ENCODE results near the gene IQGAP1.
"Not testable (repeated sequence)": the region's sequence is repeated elsewhere in the genome, so short reads cannot be mapped to it uniquely, and the experiment has no call there.

IQGAP1 gene

DNA sequence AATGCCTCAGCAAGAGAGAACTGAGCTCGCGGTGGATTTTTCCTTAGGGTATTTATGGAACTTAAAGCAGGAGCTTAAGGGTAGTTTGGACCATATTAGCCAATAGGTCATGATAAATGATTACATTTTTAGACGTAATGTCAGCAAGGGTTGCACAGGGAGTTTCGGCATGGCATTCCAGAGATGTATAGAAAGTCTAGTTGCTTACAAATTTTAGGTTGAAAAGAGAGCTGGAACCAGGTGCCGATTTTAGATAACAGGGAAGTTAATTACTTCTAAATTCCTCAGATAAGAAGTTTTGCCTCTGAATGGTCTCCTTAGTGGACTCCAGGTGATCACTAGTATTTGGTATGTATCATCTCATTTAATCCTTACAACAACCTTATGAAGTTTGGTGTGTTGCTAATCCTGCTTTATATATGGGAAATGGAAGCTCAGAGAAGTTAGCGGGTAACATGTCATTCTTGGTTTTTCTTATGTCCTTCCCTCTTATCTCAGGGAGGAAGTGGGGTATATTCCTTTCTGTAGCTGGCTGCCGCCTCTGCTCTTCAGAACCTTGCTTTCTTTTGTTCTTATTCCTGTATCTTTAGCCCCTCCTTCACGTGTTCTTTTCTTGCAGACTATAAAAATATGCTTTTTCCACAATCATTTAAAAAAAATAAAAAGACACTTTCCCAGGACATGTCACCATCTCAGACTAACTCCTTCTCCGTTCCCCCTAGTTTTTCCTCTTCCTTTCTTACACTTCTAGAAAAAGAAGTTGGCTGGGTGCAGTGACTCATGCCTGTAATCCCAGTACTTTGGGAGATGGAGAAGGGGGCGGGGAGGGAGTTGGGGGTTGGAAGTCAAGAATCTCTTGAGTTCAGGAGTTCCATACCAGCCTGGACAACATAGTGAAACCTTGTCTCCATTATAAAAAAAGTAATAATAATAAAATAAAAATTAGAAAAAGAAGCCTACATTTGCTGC, 25.7 kb downstream of the IQGAP1 start:
- Mint-ChIP-seq H3K36me3 (ENCODE audit: low read depth) (peaks cover 27% of the 10 kb centered on the region), H3K9me3 (peaks cover 28% of the 10 kb centered on the region), H3K27ac (no peak overlapping the region), H3K27me3 (ENCODE audit: low read depth, poor library complexity) (peaks cover 3% of the 10 kb centered on the region), H3K4me3 (no peak overlapping the region), H3K4me1 (peaks cover 5% of the 10 kb centered on the region)
- no peak for DNase-seq
- TF ChIP-seq, protein P1, sequence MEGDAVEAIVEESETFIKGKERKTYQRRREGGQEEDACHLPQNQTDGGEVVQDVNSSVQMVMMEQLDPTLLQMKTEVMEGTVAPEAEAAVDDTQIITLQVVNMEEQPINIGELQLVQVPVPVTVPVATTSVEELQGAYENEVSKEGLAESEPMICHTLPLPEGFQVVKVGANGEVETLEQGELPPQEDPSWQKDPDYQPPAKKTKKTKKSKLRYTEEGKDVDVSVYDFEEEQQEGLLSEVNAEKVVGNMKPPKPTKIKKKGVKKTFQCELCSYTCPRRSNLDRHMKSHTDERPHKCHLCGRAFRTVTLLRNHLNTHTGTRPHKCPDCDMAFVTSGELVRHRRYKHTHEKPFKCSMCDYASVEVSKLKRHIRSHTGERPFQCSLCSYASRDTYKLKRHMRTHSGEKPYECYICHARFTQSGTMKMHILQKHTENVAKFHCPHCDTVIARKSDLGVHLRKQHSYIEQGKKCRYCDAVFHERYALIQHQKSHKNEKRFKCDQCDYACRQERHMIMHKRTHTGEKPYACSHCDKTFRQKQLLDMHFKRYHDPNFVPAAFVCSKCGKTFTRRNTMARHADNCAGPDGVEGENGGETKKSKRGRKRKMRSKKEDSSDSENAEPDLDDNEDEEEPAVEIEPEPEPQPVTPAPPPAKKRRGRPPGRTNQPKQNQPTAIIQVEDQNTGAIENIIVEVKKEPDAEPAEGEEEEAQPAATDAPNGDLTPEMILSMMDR (IDR thresholded peaks at IDR 0.05): no peak

DNA sequence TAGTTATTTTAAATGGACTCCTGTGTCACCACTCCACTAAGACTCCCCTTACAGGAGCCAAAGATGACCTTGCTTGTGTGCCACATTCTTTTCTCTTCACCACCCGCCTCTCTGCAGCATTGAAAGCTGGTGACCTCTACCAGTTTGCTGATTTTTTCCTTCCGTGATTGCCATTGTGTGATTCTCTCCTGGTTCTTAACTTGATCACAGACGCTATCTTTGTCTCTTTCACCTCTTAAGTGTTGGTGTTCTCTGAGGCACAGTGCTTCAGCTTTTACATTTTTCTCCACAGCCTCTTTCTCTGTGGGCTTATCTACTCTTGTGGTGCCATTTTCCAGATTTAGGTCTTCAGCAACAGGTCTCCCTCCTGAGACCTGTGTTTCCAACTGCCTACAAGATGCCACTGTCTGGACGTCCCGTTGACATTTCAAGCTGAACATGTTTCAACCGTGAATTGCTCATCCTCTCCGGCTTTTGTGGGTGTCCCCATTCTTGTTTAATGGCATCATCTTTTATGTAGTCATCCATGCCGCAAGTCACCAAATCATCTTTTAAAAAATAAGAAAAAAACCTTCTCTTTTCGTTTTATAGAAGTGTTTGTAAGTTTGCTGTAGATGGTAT, 26.5 kb downstream of the IQGAP1 start:
- TF ChIP-seq, protein P1 (IDR thresholded peaks at IDR 0.05): no peak
- Mint-ChIP-seq H3K36me3 (ENCODE audit: low read depth) (peaks cover 24% of the 10 kb centered on the region), H3K27me3 (ENCODE audit: low read depth, poor library complexity) (peaks cover 3% of the 10 kb centered on the region), H3K4me1 (peaks cover 5% of the 10 kb centered on the region), H3K27ac (no peak overlapping the region), H3K4me3 (no peak overlapping the region), H3K9me3 (peaks cover 22% of the 10 kb centered on the region)
- no peak for DNase-seq

DNA sequence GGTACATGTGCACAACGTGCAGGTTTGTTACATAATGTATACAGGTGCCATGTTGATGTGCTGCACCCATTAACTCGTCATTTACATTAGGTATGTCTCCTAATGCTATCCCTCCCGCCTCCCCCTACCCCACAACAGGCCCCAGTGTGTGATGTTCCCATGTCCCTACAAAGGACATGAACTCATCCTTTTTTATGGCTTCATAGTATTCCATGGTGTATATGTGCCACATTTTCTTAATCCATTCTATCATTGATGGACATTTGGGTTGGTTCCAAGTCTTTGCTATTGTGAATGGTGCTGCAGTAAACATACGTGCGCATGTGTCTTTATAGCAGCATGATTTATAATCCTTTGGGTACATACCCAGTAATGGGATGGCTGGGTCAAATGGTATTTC, 28.0 kb downstream of the IQGAP1 start:
- Mint-ChIP-seq H3K36me3 (ENCODE audit: low read depth) (peaks cover 14% of the 10 kb centered on the region), H3K9me3 (peaks cover 15% of the 10 kb centered on the region), H3K4me1 (peaks cover 15% of the 10 kb centered on the region)
- not testable (repeated sequence) for H3K4me3 Mint-ChIP-seq; DNase-seq; H3K27ac Mint-ChIP-seq; H3K27me3 Mint-ChIP-seq (ENCODE audit: low read depth, poor library complexity)

DNA sequence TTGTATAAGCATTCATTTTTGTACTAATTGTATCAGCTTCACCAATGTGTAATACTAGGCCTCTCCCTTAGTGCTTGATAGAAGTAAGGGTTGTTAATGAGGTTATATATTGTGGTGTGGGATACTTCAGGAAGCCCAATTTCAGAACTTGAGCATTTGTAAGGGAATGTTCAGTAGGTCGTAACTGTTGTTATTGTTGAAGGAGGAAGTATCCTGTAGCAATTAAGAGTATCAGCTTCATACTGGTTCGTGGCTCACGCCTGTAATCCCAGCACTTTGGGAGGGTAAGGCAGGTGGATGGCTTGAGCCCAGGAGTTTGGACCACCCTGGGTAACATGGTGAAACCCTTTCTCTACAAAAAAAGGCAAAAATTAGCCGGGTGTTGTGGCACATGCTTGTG, 30.6 kb downstream of the IQGAP1 start:
- TF ChIP-seq, protein P1 (IDR thresholded peaks at IDR 0.05): no peak
- Mint-ChIP-seq H3K36me3 (ENCODE audit: low read depth) (peaks cover 13% of the 10 kb centered on the region), H3K4me3 (no peak overlapping the region), H3K27ac (peak overlapping the region; percentile 48), H3K4me1 (peaks cover 15% of the 10 kb centered on the region), H3K9me3 (peaks cover 15% of the 10 kb centered on the region), H3K27me3 (ENCODE audit: low read depth, poor library complexity) (no peaks in the 10 kb centered on the region)
- DNase-seq: no peak

DNA sequence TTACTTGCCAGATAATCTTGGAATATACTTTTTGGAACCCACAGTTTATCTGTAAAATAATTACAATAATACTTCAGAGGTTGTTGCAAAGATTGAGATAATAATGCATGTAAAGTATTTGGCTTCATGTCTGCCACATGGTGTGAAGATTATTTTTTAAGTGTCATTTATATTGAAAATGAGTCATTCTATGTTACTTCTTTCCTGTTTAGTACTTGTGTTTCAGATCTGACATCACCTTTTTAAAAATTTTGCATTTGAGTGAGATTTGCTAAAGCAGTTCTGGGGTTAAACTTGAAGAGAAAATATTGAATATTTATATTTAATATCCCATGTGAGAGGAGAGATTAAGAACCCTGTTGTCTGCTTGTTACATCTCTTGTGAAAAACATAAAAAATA, 31.2 kb downstream of the IQGAP1 start:
- TF ChIP-seq, protein P1 (IDR thresholded peaks at IDR 0.05): no peak
- H3K27ac Mint-ChIP-seq: no peak overlapping the region
- H3K9me3 Mint-ChIP-seq: peaks cover 15% of the 10 kb centered on the region
- no peak overlapping the region for H3K4me3 Mint-ChIP-seq
- DNase-seq: no peak
- H3K36me3 Mint-ChIP-seq (ENCODE audit: low read depth): peaks cover 13% of the 10 kb centered on the region
- H3K4me1 Mint-ChIP-seq: peaks cover 15% of the 10 kb centered on the region
- no peaks in the 10 kb centered on the region for H3K27me3 Mint-ChIP-seq (ENCODE audit: low read depth, poor library complexity)

DNA sequence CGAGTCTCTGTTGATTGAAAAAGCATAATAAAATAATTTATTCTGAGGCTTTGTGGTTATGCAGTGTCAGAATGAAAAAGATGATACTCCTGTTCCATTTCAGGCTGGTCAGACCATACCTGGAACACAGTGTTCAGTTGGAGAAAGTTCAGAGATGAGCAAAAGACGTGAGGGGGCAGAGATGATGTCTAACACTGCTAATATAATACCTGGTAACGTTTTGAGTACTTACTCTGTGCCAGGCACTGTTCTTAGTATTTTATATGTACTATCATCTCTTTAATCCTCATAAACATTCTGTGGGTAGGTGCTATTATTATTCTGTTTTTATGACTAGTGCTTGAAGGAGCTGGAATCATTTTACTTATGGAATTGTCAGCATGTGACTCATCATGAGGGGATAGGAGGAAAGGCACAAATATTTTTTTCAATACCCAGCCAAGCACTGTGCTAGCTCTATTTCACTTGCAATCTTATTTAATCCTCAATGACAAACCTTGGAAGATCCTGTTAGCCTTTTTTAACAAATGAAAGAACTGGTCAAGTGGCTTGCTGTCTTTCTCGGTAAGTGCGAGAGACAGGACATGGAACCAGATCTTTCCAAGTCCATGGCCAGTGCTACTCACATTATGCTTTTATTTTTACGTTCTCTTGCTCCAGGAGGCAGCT, 31.8 kb downstream of the IQGAP1 start:
- TF ChIP-seq, protein P1 (IDR thresholded peaks at IDR 0.05): no peak
- no peak for DNase-seq
- H3K27ac Mint-ChIP-seq: peak overlapping the region; percentile 3
- H3K4me1 Mint-ChIP-seq: peaks cover 10% of the 10 kb centered on the region
- peaks cover 13% of the 10 kb centered on the region for H3K36me3 Mint-ChIP-seq (ENCODE audit: low read depth)
- peaks cover 15% of the 10 kb centered on the region for H3K9me3 Mint-ChIP-seq
- no peaks in the 10 kb centered on the region for H3K27me3 Mint-ChIP-seq (ENCODE audit: low read depth, poor library complexity)
- no peak overlapping the region for H3K4me3 Mint-ChIP-seq
